Pons (tissue), 1 donor: ENCODE measurements around the gene C1orf216.
"Not testable (repeated sequence)": the region's sequence is repeated elsewhere in the genome, so short reads cannot be mapped to it uniquely, and the experiment has no call there.

Experiments used
- DNase-seq: peaks from one replicate; pipeline ENCODE4 v3.0.0-alpha.2; 2016; ENCODE audit warnings: low spot score

C1orf216 gene, protein sequence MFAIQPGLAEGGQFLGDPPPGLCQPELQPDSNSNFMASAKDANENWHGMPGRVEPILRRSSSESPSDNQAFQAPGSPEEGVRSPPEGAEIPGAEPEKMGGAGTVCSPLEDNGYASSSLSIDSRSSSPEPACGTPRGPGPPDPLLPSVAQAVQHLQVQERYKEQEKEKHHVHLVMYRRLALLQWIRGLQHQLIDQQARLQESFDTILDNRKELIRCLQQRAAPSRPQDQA

DNA sequence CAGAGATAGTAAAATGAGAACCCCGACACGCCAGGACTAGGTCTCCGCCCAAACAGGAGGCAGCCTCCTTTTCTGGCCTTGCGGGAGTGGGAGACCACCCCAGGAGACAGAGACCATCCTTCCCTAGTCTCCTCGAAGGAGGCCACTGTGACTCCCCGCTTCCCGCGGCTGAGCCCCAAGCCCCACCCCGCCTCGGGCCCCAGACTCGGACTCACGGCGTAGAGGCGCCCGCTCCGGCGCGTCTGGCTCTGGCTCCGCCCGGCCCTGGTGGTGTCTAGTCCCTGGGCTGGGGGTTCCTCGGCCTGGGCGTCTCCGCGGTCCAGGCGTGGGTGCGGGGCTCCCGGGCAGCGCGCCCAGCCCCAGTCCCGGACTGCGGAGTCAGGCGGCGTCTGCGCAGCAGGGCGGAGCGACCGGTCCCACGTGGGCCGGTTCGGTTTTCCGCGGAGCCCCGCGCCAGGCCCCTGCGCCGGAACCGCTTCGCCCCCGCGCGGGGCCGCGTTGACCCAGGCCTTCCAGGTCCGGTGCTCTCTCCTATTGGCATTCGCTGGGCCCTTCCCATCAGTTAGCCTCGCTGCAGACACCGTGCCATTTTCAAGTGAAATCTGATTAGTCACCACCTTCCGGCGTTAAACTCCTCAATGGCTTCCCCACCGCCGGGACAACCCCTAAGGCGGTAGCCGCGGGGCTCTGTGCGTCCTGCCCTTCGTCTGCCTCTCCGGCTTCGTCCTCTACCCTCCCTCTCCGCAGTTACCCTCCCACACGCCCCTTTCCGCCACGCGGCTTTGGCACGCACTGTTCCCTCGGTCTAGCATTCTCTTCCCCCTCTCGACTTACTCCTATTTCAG, at the start of gene C1orf216:
C1orf216 (minus strand) TSS at position 393 of the 845 bp plus-strand sequence. CDS start 2,563 bp downstream, outside the sequence.
- peak; percentile 48 for DNase-seq

DNA sequence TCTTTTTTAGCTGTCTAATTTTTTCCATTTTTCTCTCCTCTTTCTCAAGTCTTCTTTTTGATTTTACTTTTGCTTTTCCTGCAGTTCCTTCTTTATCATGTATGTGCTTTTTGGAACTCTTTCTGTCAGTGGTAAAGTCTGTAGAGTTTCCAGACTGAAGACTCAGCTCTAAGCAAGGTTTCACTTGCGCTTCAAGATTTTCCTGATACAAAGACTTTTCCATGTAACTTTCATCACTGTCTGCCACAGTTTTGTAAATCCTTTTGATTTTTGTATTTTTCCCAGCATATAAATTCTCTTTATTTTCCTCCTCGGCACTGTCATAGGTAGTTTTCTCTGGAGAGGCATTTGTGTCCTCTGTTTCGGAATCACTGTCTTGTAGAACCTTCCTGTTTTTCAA, 45.6 kb upstream of the C1orf216 start:
- no peak for DNase-seq

DNA sequence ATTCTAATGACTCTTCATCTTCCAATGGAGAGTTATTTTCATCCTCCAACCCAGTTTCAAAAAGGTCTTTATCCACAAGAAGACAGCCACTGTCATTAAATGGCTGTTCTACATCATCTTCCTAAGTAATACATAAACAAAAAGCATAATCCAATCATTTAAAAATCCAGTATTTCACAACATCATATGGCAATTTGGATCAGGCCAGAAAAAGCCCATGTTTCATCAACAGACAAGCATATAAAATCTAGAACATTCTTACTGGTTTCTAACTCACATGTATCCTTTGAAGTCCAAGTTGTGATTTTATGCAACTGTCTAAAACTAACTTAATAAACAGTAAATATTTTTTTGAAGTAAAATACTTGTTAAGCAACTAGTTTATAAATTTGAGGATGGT, 44.5 kb upstream of the C1orf216 start:
- no peak for DNase-seq

DNA sequence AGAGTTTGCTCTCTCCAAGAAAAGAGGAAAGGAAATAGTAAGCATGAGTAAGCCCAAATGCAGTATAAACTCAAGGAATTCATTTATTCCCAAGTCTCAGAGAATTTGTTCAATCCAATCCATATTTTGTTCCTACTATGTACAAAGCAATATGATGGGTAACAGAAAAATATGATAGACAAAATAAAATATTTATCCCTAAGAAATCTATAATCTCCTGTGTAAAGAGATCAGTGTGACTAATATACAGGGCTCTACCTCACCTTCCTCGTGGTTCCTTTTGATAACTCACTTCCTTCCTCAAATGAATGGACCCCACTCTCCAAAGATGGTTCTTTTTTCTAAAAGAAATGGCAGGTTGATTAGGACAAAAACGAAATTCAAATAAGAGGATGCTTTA, 43.5 kb upstream of the C1orf216 start:
- no peak for DNase-seq

DNA sequence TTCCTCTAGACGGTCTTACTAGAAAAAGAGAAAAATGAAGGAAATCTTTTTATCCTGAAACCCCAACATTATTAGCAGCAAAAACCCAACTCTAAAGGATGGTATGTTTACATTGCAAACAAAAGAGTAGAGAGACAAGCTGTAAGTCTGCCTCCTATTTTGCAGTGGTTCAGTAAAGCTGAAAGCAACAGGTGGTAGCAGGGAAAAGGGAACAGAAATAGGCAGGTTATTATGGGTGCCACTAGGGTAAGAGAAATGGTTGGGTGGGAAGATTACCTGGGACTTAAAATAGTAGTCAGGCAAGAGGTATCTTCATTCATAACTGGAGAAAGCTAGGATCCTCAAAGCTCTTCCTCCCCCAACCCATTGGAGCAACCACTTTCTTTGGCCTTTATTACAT, 37.4 kb upstream of the C1orf216 start:
- DNase-seq = no peak

DNA sequence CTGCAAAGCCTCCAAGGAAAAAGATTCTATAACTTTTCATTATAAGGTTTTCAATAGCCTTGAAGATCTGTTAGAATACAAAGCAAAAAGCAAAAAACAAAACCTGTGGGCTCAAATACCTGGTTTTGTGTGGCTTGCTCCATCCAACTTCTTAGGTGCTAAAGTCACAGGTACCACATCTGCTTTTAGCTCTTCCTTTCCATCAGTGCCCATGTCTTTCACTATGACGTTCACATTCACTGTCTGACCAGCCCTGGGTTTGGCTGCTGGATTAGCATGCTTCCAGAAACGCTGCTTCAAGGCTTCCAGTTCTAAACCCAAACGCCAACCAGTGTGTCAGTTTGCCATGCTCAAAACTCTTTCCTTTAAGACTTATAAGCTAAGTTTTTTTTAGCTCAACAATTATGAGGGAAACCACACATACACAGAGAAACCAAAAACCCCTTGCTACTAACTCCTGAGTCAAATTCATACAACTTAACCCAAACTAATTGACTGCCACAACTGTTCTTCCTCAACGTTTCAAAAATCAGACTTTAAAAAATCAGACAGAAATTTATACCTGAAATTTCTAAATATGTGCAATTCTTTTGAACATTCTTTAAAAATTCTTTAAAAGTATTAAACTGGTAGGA, 35.1 kb upstream of the C1orf216 start:
- DNase-seq = no peak

DNA sequence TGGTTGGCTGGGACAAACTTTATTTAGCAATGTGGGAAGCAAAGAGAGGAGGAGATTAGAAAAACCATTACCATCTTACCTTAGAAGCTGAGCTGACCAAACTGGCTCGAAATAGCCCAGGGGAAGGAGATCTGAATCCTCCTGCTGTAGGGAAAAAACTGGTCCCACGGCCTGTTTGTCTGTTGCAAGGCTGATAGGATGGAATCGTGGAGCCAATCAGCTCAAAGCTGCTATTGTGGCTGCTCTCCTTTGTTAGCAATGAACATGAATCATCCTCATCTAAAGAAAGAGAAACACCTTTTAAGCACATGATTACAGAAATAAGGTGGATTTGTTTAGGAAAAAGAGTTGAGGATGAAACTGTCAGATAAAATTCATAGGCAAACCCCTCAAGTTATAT, 29.6 kb upstream of the C1orf216 start:
- no peak for DNase-seq

DNA sequence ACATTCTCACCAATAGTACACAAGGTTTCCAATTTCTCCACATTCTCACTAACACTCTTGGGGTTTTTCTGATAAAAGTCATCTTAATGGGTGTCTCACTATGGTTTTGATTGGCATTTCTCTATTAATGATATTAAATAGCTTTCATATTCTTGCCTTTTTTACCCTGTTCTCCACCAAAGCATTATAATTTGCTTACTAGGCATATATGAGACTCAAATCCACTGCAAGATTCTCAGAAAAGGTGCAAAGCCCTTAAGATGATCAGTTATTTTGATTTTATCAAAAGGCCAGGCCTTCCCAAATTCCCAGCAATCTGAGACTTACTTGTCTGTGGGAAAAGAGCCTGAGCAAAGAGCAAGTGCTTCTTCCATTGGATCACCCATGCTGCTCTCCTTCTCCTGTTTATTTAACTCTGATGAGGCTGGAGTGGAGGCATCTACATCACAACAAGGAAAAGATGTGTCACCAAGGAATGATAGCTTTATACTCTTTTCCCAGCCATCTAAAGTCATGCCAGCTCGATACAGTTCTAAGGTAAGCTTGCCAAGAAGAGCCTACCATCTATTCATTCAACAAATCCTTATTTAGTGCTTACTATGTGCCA, 26.5 kb upstream of the C1orf216 start:
- no peak for DNase-seq

DNA sequence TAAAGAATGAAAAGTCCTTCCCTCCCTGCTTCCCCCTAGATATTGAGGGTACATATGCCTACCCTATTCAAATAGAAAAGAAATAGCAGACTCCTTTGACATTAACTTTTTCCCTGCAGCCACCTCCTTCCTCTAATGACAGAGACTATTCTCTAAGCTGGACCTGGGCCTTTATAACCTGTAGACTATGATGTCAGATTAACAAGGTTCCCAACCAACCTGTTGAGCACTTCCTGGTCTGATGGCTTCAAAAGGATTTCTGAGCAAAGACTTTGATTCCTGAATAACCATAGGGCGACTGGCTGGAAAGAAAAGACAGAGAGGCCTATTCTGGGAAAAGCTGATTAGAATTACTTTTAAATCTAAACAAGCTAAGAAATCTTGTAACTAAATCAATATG, 18.4 kb upstream of the C1orf216 start:
- no peak for DNase-seq

DNA sequence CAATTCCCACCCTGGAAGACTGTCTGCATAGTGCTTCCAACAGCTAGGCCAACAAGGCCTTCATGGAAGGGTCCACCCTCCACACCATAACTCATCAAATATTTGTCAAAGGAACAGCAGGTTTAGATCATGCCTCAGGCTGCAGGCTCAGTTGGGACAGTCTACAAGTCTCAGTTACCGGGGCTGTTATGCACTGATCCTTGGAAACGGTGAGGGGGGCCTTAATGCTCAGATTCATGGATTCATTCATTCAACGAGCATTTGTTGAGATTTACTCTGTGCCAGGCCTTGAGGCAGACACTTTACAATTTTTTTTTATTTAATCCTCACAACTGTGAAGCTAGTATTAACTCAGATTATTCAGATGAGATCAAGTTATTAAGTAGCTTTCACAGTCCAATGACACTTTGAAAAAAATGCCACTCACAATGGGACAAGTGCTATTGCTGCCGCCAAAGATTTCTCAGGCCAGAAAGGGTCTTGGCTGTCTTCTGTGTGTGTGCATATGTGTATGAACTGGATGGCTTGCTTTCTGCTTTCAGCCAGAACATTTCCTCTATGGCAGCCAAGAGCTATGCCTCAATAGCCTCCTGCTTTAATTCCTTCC, 8.9 kb upstream of the C1orf216 start:
- no peak for DNase-seq

DNA sequence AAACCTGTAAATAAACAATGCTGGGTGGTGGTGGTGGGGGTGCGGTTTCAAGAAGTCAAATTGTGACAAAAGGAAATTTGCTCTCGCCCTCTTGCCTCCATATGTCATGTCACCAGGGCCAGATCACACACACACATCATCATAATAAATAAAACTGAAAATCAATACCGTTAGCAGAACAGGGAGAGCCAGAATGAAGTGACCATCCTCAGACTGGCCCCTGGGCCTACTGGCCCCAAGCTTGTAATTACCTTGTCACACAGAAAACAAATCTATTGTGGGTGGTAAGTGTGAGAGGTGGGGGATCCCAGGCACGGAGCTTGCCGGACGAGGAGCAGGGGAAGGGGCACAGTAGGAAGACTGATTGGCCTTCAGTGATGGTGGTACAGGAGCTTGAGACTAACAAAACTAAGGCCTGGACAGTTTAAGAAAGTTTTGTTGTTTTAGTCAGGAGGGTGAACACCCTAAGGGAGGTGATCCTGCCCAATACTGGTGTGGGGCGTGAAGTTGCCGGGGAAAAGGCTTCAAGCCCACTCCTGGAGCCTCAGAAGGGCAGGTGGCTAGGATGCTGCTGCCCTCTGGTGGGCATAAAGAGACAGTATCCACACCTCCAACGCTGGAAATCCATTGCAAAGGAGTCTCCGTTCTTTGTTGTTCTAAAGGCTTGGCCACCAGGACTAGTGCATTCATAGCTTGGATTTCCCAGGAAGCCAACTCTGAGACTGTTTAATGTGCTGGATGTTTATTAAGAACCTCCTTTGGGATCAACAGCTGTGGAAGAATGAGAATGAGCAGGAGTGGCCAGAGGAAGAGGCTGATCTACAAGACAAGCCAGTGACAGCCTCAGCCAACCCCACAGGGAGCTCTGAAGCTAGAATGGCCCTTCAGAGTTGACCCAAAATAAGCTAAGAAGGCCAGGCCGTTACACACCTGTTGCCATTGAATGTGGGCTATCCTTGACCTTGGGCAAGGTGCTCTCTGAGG, 8.1 kb upstream of the C1orf216 start:
- peak; percentile 79 for DNase-seq

DNA sequence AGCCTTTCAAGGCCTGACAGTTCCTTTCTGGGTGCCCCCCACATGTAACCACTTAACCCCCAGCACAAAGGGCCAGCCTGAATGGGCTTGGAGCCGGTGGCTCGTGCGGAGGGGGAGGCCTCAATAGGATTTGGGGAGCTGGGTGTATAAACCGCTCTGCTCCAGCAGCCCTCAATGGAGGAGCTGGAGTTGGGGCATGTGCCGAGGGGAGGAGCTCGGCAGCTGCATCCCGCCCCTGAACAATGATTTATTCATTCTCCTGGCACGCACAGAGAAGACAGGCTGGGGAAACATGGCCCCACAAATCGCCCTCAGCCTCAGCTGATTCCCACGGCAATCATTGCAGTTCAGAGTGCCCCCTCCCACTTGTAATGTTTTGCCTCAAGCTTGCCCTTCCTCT, 6.9 kb upstream of the C1orf216 start:
- peak; percentile 84 for DNase-seq

DNA sequence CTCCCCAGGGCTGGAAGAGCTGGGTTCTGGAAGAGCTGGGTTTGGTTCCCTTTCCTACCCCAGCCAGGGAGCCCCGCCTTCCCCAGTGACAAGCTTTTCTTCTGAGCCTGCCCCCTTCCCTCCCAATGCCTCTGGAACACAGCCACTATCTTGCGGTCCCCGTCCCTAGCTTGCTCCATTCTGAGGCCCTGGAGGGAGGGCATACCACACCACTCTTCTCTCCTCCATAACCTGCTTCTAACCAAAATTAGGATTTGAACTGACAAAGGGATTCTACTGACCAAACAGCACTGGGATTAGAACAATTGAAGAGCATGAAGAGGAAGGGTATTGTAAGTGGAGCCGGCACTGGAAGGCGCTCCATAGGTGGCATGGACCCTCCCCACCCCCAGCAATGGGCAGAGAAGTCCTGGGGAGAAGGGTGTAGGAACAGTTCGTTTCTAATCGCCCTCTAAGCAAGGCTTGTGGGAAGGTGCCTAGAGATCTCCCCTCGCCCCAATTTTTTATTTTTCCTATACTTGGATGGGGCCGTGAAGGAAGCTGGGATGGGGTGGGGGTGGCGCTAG, 690 bp downstream of the C1orf216 start:
- DNase-seq = peak; percentile 57

DNA sequence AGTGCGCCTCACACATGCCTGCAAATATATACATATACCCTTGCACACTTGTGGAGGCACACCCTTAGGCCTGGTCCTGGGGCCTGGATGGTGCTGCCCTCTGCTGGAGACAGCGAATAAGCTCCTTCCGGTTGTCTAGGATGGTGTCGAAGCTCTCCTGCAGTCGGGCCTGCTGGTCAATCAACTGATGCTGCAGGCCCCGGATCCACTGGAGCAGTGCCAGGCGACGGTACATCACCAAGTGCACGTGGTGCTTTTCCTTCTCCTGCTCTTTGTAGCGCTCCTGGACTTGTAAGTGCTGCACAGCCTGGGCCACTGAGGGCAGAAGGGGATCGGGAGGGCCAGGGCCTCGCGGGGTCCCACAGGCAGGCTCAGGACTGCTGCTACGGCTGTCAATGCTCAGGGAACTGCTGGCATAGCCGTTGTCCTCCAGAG, 3.1 kb downstream of the C1orf216 start:
- DNase-seq = peak; percentile 83

DNA sequence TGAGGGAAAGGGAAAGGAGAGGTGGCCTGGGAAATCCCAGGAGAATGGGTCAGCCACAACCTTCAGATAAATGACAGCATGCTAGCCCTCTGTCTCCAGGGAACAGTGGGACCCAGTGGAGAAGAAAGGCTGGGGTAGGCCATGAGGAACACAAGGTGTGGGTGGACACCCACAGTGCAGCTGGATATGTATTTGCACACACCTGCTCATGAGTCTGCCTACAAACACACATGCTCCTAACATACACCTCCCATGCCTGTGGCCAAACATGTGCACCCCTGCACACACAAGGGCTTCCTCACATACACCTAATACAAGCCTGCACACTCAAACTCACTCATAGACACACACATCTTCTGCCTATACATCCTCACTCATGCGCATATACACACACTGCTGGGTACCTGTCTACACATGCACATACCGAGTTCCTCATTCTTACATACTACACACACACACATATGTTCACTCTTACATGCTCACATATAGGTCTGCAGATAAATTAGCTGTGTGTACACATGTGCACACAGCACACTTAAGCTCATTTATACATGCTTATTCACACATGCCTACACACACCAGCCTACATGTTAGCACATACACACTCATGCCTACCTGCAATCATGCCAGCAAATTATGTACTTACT, 3.6 kb downstream of the C1orf216 start:
- DNase-seq = no peak

DNA sequence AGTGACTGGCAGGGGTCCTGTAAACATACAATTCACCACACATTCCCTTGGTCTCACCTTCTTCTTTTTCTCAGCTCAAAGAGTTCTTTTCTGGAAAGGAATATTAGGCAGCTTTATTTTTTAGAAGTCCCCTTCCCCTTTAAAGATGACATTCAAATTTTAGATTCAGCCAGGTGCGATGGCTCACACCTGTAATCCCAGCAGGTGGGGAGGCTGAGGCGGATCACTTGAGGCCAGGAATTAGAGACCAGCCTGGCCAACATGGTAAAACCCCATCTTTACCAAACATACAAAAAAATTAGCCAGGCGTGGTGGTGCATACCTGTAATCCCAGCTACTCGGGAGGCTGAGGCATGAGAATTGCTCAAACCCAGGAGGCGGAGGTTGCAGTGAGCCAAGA, 7.6 kb downstream of the C1orf216 start:
- not testable (repeated sequence) for DNase-seq

DNA sequence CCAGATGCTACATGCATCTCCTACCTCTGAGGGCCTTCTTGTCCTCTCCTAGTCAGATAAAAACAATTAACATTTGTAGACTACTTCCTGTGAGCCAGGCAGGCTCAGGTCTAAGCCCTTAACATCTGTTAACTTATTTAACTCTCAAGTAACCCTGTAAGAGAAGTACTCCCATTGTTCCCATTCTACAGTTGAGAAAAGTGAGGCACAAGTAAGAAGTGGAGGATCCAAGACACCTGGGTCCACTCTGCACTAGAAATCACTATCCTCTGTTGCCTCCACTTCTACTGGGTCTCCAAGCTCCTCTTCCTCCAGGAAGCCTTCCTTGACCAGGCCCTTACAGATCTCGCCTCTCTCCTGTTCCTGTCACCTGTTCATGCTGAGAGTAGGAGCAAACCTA, 9.7 kb downstream of the C1orf216 start:
- no peak for DNase-seq

DNA sequence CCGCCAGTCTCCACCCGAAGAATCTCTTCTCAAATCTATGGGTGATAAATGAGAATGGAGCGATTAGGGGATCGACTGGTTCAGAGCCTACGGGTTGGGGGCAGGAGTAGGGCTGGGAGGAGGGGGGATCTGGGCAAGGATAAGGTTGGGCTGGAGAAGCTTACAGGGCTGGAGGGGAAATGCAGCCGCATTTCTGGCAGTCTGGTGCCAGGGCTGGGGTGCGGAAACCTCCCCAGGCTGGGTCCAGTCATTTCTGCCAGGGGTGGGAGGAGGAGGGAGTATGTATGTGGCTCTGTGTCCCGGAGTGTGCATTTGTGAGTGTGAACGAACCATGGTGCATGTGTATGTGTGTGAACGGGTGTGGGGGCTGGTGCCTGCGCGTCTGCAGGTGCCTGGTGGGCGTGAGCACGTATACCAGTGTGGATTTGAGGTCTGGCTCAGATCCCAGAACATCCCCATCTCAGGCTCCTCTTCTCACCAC, 10.2 kb downstream of the C1orf216 start:
- no peak for DNase-seq

DNA sequence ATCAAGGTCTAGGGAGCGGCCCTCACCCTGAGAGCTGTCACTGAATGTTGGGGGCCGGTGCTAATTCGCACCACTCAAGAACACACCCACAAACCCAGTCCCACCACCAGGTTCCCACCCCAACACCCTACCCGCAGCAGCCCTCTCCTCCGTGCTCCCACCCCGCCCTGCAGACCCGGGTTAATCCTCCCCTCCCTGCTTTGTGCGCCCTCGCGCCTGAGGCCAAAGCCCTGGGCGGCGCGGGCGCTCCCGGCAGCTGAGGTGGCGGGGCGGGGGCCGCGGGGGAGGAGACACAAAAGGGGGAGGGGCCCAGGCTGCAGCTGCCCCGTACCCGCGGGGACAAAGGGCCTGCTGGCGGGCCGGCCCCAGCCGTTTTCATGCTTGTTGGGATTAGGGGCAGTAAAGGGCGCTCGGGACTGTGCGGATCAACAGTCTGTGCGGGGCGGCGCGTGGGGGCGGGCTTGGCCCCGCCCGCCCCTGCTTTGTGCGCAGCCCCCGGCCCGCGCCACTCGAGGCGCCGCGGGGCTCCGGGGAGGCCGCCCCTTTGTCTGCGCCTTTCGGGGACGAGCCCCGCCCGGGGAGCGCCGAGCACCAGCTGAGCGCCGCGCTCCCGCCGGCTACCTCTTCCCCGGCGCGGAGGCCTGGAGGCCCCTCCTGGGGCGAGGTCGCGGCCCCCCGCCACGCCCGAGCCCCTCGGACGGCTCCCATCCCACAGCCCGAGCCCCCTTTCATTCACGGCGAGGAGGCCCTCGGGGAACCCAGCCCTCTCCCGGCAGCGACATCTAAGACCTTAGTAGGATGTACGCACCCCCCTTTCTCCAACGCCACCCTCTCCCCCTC, 10.9 kb downstream of the C1orf216 start:
- DNase-seq = no peak
